DOHH2 (cell line): ENCODE results near the gene UTRN.

Experiments
- EZH2phosphoT487 ChIP-seq: fragments of 200-600 bp; sonication (generic); IDR thresholded peaks from 2 replicates; pipeline ENCODE4 v1.6.1; 2017; ENCODE audit warnings: borderline replicate concordance, mild to moderate bottlenecking, antibody characterized with exemption, low read length, moderate library complexity, mixed read lengths
- TF ChIP-seq, protein P1 (sequence below): fragments of 200-600 bp; sonication (generic); IDR thresholded peaks from one replicate; pipeline ENCODE4 v1.5.1; 2014; ENCODE audit warnings: antibody characterized with exemption, mild to moderate bottlenecking, low read depth, low read length; ENCODE audit not compliant: poor library complexity, severe bottlenecking

DNA sequence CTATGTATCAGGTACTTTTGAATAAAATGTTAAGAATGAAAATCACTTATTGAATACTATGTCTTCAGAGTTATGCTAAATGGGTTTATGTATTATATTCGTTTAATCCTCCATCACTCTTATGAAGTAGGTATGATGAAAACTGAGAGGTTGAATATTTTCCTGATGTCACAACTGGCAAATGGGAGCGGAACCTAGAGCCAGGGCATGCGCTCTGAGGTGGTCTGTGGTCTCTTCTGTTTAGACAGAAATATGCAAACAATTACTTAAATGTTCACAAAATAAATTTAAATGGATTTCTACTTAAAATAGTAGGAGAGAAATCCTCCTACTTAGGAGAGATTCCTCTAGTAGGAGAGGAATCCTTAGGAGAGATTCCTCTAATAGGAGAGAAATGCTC, 21.3 kb upstream of the UTRN start:
- TF ChIP-seq, protein P1, sequence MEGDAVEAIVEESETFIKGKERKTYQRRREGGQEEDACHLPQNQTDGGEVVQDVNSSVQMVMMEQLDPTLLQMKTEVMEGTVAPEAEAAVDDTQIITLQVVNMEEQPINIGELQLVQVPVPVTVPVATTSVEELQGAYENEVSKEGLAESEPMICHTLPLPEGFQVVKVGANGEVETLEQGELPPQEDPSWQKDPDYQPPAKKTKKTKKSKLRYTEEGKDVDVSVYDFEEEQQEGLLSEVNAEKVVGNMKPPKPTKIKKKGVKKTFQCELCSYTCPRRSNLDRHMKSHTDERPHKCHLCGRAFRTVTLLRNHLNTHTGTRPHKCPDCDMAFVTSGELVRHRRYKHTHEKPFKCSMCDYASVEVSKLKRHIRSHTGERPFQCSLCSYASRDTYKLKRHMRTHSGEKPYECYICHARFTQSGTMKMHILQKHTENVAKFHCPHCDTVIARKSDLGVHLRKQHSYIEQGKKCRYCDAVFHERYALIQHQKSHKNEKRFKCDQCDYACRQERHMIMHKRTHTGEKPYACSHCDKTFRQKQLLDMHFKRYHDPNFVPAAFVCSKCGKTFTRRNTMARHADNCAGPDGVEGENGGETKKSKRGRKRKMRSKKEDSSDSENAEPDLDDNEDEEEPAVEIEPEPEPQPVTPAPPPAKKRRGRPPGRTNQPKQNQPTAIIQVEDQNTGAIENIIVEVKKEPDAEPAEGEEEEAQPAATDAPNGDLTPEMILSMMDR: no peak
- TF ChIP-seq EZH2phosphoT487: no peak
